Fibroblast of skin of left biceps (primary cell): ENCODE data around the gene KIF18A.

ENCODE experiments used
- DNase-seq, 2 experiments: peaks; one replicate each; pipeline ENCODE4 v3.0.0-alpha.2; 2013; ENCODE audit warnings: low read depth in 2 of 2

The KIF18A gene

DNA sequence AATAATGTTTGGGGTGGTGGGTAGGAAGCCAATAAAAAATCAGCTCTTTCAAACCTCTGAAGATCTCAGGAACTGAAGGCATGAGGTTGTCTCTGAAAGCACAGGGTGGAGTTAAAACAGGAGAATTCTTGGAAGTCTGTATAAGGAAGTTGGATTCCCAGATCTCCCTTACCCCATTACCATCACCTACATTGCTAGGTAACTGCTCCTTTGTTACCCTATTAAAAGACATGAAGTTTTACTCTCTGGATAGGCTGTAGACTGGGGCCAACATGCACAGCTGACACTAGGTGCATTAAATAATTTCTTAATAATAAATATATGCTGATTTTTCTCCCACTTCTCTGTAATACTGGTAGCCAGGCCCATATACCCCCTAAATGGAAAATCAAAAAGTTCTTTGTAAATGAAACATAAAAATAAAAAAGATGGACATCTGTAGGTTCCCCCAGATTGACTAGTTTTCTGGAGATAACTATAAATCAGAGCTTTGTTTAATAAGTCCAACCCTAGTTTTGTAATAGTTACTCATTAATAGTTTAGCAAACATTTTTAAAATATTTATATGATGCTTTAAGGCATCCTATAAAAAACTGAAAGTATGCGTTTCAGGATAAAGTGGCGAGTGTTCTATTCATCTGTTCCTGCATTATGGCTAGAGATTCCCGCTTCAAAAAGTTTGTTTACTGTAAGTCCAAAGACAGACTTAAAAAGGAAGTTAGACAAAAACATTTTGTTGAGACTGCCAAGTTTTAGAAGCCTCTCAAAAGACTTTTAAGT lies 63.8 kb downstream of the KIF18A start:
- no peak for DNase-seq

DNA sequence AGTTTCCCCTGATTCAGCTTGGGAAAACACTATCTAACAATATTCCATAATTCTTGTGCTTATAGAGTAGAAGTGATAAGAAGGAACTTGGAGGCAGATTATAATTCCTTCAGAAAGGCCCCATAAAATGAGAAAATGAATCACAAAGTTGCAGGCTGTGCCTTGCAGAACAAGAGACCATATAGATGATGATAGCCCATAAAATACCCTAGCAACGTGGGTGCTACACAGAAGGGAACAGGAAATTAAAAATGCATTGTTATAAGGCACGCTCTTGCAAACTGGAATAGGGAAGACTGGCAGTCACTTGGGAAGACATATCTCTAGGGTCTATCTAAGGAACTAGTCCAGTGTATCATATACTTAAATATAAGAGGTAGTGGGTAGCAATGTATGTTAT lies 67.6 kb downstream of the KIF18A start:
- no peak for DNase-seq

DNA sequence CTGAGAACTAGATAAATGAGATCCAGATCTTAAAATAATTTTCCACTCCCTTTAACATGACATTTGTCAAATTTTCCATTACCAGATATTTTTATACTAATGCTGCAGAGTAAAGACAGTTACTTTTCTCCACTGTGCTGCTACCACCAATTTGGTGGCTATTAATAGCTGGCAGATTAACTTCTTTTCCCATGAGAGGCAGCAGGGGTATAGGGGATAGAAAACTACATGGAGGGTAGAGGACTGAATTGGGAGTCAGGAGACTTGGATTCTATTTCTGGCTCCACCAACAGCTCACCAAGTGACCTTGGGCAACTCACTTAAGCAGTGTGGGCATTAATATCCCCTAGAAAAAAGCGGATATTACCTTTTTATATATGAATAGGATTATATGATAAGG lies 69.2 kb downstream of the KIF18A start:
- DNase-seq: no peak

DNA sequence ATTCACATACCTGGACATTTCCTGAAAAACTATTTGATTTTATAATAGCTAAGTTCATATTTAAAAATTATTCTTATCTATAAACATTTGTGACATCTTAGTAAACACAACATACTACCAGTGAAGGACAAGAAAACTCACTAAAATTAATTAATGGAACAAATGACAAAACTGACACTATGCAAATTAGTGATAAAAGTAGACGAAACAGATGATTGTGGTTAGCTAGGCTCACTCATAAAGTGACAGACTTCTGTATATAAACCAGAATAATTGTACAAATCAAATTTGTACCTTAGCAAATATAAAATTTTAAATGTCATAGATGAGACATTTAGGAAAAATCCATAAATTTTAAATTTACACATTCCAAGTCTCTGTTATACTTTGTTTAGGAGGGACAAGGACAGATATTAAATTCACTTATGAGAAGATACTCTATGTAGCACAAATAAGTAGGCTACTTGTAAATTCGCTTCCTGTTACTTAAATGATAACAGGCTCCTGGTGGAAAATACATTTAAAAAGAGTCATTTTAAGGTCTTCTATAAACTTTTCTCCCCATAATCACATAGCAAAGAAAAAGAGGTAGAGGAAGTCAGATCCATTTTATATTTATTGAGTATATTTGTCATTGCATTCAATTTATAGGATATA lies 81.2 kb downstream of the KIF18A start:
- DNase-seq: no peak

DNA sequence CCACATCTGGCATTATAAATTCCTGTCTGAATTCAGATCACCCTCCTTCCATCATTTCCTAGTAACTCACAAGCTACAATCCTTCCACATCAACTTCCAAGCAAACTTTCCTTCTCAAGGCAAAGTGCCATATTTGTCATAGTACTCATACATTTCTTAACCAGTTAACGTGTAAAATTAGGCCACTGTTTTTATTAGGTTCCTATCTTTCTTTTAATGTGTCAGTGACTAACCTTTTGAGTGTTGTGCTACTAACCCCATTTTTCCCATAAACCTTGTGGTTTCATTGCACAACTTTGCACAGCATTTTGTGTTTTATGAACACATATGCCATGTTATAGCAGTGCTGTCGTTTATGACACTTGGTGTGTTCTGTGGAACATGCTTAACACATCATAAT lies 90.1 kb downstream of the KIF18A start:
- peak; percentile 25 to 29 for DNase-seq

DNA sequence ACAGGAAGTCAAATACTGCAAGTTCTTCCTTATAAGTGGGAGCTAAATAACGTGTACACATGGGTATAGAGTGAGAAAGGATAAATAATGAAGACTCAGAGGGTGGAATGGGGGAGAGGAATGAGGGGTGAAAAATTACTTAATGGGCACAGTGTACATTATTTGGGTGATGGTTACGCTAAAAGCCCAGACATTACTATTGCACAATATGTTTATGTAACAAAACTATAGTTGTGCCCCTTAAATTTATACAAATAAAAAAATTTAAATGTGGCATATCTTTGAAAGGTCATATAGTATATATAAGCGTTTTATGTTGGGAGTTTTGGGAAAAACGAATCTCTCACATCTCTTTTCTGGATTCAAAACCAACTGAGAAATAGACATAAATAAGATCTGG lies 96.1 kb downstream of the KIF18A start:
- no peak for DNase-seq

DNA sequence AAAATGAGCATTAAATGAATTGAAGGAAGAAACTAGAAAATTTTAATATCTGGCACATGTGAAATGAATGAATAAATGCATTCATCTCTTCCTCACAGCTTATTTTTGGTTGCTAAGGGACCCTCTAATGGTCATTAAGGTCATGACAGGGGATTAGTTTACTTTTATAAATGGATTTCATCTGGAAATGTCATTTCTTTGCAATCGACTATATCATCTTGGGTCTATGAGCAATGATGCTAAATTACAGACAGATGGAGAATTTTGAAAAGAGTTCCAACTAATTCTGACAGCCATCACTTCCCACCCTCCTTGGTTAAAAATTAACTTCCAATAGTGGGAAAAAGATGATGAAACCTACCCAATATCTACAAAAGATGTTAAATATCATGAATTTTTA lies 98.0 kb downstream of the KIF18A start:
- peak; percentile 36 for DNase-seq

DNA sequence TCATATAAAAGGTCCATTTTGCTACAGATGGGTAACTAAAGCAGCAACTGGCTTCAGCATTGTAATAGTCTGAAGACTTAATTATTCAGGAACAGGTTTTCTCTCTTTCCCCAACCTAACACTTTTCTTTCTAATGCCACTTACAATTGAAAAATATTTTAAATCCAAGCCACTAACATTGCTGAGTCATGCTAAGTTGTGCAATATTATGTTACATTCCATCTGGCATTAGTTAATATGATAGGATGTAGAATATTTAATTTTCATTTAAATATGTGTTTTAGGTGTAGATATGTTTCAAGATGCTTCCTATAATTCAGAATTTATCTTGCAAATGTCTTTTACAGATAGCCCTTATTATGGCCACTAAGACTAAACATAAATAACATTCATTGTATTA lies 98.6 kb downstream of the KIF18A start:
- DNase-seq: peak; percentile 57 to 59

DNA sequence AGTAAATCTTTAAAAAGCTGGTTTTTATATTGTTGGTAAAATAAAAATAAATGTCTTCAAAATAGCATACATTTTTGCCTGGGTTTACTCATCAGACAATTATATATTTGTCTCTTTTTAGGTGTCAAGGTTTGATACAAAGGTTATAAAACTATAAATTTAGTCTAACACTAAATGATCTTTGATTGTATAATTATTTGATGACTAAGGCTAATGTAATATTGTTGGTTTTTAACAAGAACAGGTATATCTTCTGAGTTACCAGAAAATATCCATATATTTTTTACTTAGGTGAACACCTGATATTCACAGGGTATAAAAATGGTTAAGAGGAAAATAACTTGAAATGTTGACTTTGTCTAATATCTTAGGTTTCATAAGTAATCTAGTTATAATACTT lies 104.3 kb downstream of the KIF18A start:
- DNase-seq: no peak

DNA sequence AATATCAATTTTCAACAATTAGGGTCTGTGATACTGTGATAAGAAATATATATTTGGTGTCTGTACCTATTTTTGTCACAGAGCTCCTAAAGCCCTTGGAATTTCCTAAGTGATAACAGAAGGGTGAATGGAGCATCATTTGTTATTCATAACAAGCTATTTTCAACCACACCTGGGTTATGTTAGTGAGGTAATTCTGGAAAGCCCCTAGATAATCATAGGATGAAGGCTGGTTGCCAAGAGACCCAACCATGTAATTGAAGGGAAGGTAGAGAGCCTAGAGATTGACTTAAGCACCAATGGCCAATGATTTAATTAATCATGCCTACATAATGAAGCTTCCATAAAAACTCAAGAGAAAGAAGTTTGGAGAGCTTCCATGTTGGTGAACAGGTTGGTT lies 109.4 kb downstream of the KIF18A start:
- no peak for DNase-seq

DNA sequence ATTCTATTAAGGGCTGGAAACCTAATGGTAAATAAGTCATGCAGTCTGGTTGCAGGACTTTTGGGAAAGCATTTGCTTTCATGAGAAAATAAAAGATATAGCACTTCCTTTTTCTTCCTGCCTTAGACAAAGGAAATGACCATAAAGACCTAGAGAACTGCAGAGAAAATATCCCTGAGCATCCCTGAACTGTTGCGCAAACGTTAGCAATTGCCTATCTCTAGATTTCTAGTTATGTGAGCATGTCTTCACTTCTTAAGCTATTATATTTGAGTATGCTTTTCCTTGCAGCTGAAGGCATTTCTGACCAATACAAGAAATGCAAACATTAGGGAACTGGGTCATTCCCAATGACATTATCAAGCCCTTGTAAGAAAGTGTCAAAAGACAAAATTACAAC lies 110.6 kb downstream of the KIF18A start:
- no peak for DNase-seq

DNA sequence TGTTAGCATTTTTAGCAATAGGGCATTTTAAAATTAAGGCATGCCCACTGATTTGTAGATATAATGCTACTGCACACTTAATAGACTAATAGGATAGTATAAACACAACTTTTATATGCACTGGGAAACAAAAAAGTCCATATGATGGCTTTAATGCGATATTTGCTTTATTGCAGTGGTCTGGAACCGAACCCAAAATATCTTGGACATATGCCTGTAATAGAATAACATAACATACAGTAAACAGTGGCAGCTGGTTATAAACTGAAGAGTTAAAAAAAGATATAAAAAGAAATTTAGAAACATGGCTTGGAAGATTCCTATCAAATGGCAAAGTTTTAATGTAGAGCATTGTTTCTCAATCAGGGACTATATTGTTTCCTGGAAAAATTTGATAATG lies 111.9 kb downstream of the KIF18A start:
- no peak for DNase-seq

DNA sequence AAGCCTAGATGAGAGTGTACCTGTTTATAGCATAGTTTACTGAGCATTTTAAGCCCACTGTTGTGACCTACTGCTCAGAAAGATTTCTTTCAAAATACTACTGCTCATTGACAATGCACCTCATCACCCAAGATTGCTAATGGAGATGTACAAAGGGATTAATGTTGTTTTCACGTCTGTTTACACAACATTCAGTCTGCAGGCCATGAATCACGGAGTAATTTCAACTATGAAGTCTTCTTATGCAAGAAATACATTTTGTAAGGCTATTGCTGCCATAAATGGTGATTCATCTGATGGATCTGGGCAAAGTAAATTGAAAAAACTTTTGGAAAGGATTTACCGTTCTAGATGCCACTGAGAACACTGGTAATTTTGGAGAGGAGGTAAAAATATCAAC lies 112.9 kb downstream of the KIF18A start:
- DNase-seq: no peak

DNA sequence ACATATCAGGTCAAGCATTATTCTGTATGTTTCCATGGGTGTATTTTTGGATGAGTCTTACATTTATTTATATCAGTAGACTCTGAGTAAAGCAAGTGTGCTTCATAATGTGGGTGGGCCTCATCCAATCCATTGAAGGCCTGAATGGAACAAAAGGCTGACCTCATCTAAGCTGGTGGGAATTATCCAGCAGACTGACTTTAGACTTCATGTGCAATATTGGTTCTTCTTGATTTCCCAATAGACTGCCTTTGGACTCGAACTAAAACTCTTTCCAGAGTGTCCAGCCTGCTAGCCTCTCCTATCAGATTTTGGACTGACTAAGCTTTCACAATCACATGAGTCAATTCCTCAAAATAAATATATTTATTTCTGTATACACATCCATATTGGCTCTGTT lies 116.2 kb downstream of the KIF18A start:
- DNase-seq: no peak

DNA sequence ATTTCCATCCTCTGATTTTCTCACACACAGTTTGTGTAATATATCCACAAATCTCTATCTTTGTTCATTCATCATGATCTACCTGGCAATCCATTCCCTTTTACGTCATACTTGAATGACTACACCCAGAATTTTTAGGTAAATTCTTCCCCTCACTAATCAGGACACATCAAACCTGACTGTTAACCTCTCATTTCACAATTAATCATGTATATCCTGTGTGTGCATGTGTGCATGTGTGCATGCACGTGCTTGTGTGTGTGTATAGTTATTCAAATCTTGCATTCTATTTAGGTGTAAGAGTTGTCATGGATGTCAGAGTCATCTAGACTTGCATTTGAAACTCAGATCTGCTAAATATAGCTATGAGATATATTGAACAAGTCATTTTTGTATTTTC lies 130.4 kb downstream of the KIF18A start:
- DNase-seq: no peak

DNA sequence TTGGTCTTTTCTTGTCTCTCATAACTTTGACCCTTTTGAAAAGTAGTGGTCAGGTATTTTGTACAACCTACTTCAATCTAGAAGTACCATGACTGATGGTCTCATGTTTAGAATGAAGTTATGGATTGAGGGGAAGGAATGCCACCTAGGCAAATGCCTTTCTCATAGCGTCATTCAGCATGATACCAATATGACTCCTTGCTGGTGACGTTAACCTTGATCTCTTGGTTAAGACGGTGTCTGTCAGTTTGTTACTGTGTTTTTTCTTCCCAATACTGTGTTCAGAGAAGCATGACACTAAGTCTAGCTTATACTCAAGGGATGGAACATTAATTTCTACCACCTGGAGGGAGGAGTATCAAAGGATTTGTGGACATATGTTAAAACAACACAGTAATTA lies 130.9 kb downstream of the KIF18A start:
- DNase-seq: no peak

DNA sequence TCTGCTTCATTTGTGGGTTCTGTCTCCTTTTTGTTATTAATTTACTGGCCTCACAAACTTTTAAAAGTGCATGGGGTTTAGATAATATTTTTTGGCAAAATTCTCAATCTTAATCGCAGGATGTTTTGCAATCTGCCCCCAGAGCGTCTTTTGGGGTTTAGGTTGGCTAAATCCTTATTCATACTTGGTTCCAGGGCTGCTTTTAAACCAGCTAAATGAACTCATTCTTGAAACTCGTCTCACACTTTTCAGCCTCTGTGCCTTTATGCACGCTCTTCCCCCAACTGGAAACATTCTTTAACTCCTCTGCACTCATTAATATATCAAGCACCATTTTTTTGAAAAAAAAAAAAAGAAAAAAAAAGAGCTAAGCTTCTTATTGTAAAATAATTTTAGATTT lies 131.7 kb downstream of the KIF18A start:
- peak in 1 of 2 experiments; percentile 17 for DNase-seq

DNA sequence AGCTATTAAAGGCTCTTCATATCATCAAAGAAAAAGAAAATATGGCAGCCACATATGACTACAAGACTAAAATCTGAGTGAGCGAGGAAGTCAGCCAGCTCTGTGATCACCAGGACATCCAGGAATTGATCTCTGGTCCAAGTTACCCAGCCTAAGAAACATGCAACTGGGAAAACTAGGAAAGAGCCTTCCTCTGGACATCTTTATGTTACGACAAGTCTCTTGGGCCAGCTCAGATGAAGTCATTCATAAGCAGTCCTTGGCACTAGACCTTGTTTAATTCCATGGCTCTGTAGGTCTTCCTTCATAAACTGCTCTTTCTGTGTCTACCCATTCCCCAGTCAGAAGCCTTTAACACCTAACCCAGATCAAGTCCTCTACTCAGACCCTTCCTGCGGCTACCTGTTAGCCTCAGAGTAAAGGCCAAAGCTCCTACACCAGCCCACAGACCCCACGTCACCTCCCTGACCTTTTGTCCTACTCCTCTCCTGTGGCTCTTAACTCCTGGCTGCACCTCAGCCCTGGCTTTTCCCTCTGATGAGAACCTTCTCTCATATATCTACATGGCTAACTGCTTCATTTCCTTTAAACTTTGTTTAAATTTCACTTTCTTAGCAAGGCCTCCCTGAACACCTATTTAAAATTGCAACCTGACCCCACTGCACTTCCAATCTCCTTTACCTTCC lies 134.0 kb downstream of the KIF18A start:
- DNase-seq: no peak

DNA sequence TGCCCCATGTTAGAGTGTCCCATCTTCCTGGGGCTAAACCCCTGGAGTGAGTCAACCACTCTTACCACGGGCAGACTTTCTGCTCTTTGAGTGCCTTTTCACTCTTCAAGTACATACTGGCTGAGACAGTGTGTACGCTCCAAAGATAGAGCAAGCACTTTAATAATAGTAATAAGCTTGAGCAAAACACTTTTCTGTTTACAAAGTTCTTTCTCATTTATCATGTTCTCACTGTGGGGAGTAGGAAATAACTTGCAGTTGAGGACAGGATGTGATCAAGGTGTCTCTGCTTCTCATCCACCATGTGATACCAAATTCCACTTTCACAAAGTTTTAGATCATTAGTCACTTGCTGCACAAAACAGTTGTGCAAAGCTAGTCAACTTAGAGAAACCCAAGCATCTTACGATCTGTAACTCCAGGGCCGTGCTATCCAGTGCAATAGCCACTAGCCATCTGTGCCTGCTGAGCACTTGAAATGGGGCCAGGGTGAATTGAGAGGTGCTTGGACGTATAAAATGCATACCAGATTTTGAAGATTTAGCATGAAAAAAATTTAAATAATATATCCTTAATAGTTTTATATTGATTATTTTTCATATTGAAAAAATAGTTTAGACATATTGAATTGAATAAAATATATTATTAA lies 135.3 kb downstream of the KIF18A start:
- DNase-seq: peak in 1 of 2 experiments; percentile 31

DNA sequence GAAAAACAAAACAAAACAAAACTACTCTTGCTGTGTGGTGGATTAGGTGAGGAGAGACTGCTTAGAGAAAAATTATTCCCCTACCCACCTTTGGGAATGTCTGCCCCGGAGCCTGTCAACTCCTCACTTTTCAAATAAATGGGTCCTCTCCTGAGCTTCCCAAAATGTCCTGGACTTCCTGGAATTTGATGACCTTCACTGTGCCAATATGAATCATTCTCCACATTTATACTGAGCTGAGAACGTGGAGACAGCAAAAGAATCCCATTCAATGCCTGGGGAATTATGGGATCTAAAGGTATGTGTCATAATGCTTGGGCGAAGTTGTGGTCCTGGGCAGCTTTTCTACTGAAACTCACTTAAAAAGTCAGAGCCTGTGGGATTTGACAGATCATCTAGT lies 136.8 kb downstream of the KIF18A start:
- peak in 1 of 2 experiments; percentile 39 for DNase-seq
